ENCODE data around the gene RAD51B.
"Not testable (repeated sequence)": the region's sequence is repeated elsewhere in the genome, so short reads cannot be mapped to it uniquely, and the experiment has no call there.

The RAD51B gene

DNA sequence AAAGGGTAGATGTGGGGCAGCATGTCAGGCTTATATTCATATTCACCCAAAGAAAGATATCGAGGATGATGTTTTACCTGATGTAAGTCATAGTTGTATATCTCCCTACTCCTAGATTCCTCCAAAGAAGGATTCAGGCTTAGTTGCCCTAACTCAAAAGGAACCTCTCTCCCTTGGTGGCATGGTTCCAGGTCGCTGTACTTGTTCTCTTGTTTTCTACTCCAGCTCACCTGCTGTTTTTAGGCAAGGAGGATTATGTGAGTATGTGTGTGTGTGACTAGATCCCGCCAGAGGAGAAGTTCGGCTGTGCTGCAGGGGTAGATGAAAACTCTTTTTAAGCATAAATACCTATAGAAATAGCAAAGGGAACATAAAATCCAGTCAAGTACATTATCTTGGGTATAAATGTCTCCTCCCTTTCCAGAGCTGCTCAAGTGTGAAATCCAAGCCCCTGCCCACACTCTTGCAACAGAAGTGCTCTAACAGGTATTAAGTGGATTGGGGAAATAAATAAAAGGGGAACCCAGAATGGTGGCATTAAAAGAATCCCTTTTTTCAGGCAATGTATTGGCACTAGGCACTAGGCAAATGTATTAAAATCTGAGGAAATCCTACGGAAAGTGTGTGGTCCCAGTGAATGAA is 597.6 kb downstream of the RAD51B start:
- Histone ChIP-seq H3K36me3 (ENCODE audit: control insufficient read depth, insufficient read depth, low read length, severe bottlenecking) (no peaks in the 10 kb centered on the region), H3K4me1 (ENCODE audit: control insufficient read depth, insufficient read depth, low read length) (peaks cover 12% of the 10 kb centered on the region), H3K27me3 (replicated peaks; ENCODE audit: control insufficient read depth, insufficient read depth, low read length) (no peaks in the 10 kb centered on the region), H3K4me3 (ENCODE audit: low read length) (no peak overlapping the region), H3K9ac (ENCODE audit: low read length) (no peak overlapping the region), H3K9me3 (ENCODE audit: control insufficient read depth, low read length) (no peaks in the 10 kb centered on the region)
- no peak for DNase-seq (ENCODE audit: low read depth)

DNA sequence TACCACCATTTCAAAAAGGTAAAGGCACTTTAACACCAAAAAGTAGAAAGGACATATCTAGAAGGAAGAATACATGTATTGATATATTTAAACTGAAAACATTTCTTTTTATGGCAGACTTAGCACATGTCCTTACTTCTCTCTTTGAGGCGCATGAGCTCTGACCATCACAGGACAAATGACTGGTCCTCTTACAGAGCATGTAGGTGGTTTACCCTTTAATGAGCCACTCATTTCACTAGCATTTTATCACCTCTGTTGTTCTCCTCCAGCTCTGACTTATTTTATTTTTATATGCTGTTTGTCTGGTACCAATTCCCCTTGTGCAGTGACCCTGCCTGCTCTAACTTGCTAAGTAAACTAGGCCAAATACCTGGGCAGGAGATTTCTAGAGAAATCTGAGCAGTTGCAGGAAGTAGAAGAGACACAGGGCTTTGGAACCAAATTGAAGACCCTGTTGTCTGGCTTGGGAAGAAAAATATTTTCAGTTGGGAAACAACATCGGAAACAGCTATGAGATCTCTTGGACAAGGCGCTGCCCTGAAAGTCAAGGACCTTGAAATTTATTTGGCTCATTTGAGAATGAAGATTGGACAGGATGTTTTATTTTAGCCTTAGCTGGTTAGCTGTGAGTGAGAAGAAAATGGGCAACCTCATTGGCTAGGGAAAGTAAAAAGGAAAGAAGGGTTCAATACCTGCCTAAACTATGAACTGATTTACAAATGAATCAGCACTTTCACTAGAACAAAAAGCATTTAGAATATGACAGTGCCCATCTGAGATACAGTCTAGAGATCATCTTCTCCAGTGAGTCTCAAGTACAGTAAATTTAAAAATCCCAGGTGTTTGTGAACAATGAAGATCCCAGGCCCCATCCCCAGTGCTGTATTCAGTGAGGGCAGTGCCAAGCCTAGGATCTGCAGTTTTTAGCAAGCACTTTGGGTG is 598.9 kb downstream of the RAD51B start:
- no peak overlapping the region for H3K4me3 ChIP-seq (ENCODE audit: low read length)
- peaks cover 7% of the 10 kb centered on the region for H3K4me1 ChIP-seq (ENCODE audit: control insufficient read depth, insufficient read depth, low read length)
- no peaks in the 10 kb centered on the region for H3K27me3 ChIP-seq (replicated peaks; ENCODE audit: control insufficient read depth, insufficient read depth, low read length)
- no peak overlapping the region for H3K9ac ChIP-seq (ENCODE audit: low read length)
- DNase-seq (ENCODE audit: low read depth), result no peak
- H3K36me3 ChIP-seq (ENCODE audit: control insufficient read depth, insufficient read depth, low read length, severe bottlenecking), result no peaks in the 10 kb centered on the region
- no peaks in the 10 kb centered on the region for H3K9me3 ChIP-seq (ENCODE audit: control insufficient read depth, low read length)

DNA sequence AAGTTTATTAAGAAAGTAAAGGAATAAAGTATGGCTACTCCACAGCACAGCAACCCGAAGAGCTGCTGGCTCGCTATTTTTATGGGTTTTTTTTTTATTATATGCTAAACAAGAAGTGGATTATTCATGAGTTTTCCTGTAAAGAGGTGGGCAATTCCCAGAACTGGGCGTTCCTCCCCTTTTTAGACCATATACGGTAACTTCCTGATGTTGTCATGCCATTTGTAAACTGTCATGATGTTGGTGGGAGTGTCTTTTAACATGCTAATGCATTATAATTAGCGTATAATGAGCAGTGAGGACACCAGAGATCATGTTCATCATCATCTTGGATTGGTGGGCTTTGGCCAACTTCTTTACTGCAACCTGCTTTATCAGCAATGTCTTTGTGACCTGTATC is 600.8 kb downstream of the RAD51B start:
- H3K9me3 ChIP-seq (ENCODE audit: control insufficient read depth, low read length), result no peaks in the 10 kb centered on the region
- H3K4me3 ChIP-seq (ENCODE audit: low read length), result no peak overlapping the region
- no peak for DNase-seq (ENCODE audit: low read depth)
- no peak overlapping the region for H3K9ac ChIP-seq (ENCODE audit: low read length)
- H3K36me3 ChIP-seq (ENCODE audit: control insufficient read depth, insufficient read depth, low read length, severe bottlenecking), result no peaks in the 10 kb centered on the region
- H3K27me3 ChIP-seq (replicated peaks; ENCODE audit: control insufficient read depth, insufficient read depth, low read length), result no peaks in the 10 kb centered on the region
- H3K4me1 ChIP-seq (ENCODE audit: control insufficient read depth, insufficient read depth, low read length), result no peaks in the 10 kb centered on the region

DNA sequence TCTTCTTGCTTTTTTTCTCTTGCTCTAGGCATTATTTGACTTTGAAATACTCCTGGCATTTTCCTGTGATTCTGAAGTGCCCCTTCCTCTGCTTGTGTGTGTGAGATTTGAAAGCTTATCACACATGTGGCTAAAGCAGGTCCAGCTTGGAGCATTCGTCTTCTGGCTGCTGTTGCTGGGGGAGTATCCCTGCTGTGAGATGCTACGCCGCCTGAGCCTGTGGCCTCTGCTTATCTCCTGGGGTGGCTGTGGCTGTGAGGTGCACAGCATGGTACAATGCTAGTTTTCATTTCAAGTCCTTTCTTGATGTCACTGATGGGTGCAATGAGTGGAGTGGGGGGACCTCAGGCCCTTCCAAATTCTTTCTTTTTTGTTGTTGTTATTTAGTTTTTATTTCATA is 601.5 kb downstream of the RAD51B start:
- no peak for DNase-seq (ENCODE audit: low read depth)
- Histone ChIP-seq H3K27me3 (replicated peaks; ENCODE audit: control insufficient read depth, insufficient read depth, low read length) (no peaks in the 10 kb centered on the region), H3K9ac (ENCODE audit: low read length) (no peak overlapping the region), H3K4me1 (ENCODE audit: control insufficient read depth, insufficient read depth, low read length) (no peaks in the 10 kb centered on the region), H3K9me3 (ENCODE audit: control insufficient read depth, low read length) (no peaks in the 10 kb centered on the region), H3K36me3 (ENCODE audit: control insufficient read depth, insufficient read depth, low read length, severe bottlenecking) (no peaks in the 10 kb centered on the region), H3K4me3 (ENCODE audit: low read length) (no peak overlapping the region)

DNA sequence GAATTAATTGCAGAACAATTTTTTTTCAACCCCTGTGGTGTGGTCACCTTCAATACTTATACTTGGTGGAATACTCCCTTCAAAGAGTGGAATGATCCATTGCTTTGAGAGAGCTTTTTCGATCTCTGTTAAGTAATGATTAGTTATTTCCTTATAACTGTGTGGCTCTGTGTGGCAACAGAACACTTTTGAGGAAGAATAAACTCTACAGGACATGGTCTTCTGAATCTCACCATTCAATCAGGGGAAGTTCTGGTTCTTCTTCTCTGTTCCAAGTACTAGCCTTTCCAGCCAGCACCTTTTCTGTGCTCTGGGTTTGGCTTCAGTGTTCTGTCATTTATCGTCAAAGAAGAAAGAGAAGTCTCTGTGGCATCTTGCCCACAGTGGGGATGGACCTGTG is 604.1 kb downstream of the RAD51B start:
- H3K27me3 ChIP-seq (replicated peaks; ENCODE audit: control insufficient read depth, insufficient read depth, low read length), result no peaks in the 10 kb centered on the region
- H3K4me3 ChIP-seq (ENCODE audit: low read length), result no peak overlapping the region
- H3K4me1 ChIP-seq (ENCODE audit: control insufficient read depth, insufficient read depth, low read length), result no peaks in the 10 kb centered on the region
- H3K36me3 ChIP-seq (ENCODE audit: control insufficient read depth, insufficient read depth, low read length, severe bottlenecking), result no peaks in the 10 kb centered on the region
- no peak overlapping the region for H3K9ac ChIP-seq (ENCODE audit: low read length)
- H3K9me3 ChIP-seq (ENCODE audit: control insufficient read depth, low read length), result no peaks in the 10 kb centered on the region
- DNase-seq (ENCODE audit: low read depth), result no peak

DNA sequence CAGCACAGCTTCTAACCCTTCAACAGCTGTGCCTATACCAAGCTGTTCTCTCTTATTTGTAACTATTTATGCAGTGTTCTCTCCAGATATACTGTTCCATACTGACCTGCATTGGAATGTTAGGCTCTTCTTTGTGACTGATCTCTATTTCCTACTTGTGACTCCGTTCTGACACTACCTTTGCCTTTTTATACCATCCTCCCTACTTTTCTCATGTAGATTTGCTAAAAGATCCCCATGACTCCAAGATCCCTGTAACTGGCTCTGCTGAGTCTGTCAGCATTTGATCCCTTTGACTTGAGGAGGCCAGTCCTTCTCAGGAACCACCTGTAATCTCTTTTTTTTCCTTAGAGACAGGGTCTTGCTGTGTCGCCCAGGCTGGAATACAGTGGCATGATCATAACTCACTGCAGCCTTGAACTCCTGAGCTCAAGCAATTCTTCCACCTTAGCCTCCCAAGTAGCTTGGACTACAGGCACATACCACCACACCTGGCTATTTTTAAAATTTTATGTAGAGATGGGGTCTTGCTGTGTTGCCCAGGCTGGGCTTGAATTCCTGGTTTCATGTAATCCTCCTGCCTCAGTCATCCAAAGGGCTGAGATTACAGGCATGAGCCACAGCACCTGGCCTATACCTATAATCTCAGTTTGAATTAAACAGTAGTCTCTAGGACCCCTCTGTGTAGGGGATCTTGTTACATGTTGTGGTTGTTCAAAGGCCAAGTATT is 605.0 kb downstream of the RAD51B start:
- DNase-seq (ENCODE audit: low read depth), result no peak
- Histone ChIP-seq H3K9ac (ENCODE audit: low read length) (no peak overlapping the region), H3K36me3 (ENCODE audit: control insufficient read depth, insufficient read depth, low read length, severe bottlenecking) (no peaks in the 10 kb centered on the region), H3K4me1 (ENCODE audit: control insufficient read depth, insufficient read depth, low read length) (no peaks in the 10 kb centered on the region), H3K27me3 (replicated peaks; ENCODE audit: control insufficient read depth, insufficient read depth, low read length) (no peaks in the 10 kb centered on the region), H3K9me3 (ENCODE audit: control insufficient read depth, low read length) (no peaks in the 10 kb centered on the region), H3K4me3 (ENCODE audit: low read length) (no peak overlapping the region)

DNA sequence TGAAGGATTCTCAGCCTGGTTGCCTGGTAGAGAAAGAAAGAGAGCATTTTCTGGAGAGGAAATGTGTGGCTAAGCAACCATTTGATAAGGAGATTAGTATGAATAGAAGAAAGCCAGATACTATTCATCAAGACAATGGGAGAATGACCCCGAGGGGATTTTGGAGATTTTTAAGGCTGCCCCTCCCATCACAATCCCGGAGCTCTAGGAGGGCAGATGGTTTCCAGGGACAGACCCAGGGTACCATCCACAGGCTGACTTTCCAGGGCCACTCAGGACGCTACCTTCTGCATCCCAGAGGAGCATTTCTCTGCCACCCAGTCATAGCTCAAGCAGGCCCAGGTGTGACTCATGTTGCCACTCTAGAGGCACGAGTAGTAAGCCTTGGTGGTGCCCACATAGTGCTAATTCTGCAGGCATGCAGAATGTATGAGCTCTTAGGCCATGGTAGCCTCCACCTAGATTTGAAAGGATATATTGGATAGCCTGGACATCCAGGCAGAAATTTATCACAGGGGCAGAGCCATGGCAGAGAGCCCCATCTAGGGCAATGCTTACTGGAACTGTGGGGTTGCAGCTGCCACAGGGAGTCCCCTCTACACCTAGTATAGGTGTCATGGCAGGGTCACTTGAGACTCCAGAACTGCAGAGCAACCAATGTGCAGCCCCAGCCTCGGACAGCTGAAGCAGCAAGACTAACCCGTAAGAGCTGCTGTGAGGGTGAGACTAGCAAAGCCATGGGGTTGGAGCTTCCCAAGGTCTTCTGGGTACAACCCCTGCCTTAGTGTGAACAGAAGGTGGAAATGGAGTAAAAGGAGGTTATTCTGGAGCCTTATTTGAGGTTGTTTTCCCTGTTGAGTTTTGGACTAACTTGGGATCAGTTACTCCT is 607.3 kb downstream of the RAD51B start:
- DNase-seq (ENCODE audit: low read depth), result no peak
- no peak overlapping the region for H3K9ac ChIP-seq (ENCODE audit: low read length)
- no peaks in the 10 kb centered on the region for H3K27me3 ChIP-seq (replicated peaks; ENCODE audit: control insufficient read depth, insufficient read depth, low read length)
- H3K9me3 ChIP-seq (ENCODE audit: control insufficient read depth, low read length), result no peaks in the 10 kb centered on the region
- no peaks in the 10 kb centered on the region for H3K36me3 ChIP-seq (ENCODE audit: control insufficient read depth, insufficient read depth, low read length, severe bottlenecking)
- H3K4me1 ChIP-seq (ENCODE audit: control insufficient read depth, insufficient read depth, low read length), result no peaks in the 10 kb centered on the region
- no peak overlapping the region for H3K4me3 ChIP-seq (ENCODE audit: low read length)

DNA sequence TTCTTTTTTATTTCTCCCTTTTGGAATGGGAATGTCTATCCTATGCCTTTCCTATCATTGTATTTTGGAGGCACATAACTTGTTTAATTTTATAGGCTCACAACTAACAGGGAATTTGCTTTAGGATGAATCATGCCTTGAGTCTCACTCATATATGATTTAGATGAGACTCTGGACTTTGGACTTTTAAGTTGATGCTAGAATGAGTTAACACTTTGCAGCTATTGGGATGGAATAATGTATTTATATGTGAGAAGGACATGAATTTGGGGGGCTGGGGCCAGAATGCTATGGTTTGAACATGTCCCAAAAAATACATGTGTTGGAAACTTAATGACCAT is 607.9 kb downstream of the RAD51B start:
- no peak for DNase-seq (ENCODE audit: low read depth)
- Histone ChIP-seq H3K4me3 (ENCODE audit: low read length) (no peak overlapping the region), H3K9me3 (ENCODE audit: control insufficient read depth, low read length) (no peaks in the 10 kb centered on the region), H3K27me3 (replicated peaks; ENCODE audit: control insufficient read depth, insufficient read depth, low read length) (no peaks in the 10 kb centered on the region), H3K9ac (ENCODE audit: low read length) (no peak overlapping the region), H3K36me3 (ENCODE audit: control insufficient read depth, insufficient read depth, low read length, severe bottlenecking) (no peaks in the 10 kb centered on the region), H3K4me1 (ENCODE audit: control insufficient read depth, insufficient read depth, low read length) (no peaks in the 10 kb centered on the region)

DNA sequence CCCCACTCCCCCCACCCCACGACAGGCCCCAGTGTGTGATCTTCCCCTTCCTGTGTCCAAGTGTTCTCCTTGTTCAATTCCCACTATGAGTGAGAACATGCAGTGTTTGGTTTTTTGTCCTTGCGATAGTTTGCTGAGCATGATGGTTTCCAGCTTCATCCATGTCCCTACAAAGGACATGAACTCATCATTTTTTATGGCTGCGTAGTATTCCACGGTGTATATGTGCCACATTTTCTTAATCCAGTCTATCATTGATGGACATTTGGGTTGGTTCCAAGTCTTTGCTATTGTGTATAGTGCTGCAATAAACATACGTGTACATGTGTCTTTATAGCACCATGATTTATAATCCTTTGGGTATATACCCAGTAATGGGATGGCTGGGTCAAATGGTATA is 609.3 kb downstream of the RAD51B start:
- not testable (repeated sequence) for H3K4me1 ChIP-seq (ENCODE audit: control insufficient read depth, insufficient read depth, low read length); DNase-seq (ENCODE audit: low read depth); H3K27me3 ChIP-seq (replicated peaks; ENCODE audit: control insufficient read depth, insufficient read depth, low read length); H3K36me3 ChIP-seq (ENCODE audit: control insufficient read depth, insufficient read depth, low read length, severe bottlenecking); H3K9ac ChIP-seq (ENCODE audit: low read length); H3K9me3 ChIP-seq (ENCODE audit: control insufficient read depth, low read length); H3K4me3 ChIP-seq (ENCODE audit: low read length)

DNA sequence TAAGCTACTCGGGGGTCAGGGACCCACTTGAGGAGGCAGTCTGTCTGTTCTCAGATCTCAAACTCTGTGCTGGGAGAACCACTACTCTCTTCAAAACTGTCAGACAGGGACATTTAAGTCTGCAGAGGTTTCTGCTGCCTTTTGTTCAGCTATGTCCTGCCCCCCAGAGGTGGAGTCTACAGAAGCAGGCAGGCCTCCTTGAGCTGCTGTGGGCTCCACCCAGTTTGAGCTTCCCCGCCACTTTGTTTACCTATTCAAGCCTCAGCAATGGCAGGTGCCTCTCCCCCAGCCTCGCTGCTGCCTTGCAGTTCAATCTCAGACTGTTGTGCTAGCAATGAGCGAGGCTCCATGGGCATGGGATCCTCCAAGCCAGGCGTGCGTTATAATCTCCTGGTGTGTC is 614.6 kb downstream of the RAD51B start:
- not testable (repeated sequence) for H3K36me3 ChIP-seq (ENCODE audit: control insufficient read depth, insufficient read depth, low read length, severe bottlenecking); H3K9ac ChIP-seq (ENCODE audit: low read length); DNase-seq (ENCODE audit: low read depth); H3K4me3 ChIP-seq (ENCODE audit: low read length); H3K27me3 ChIP-seq (replicated peaks; ENCODE audit: control insufficient read depth, insufficient read depth, low read length); H3K9me3 ChIP-seq (ENCODE audit: control insufficient read depth, low read length); H3K4me1 ChIP-seq (ENCODE audit: control insufficient read depth, insufficient read depth, low read length)

DNA sequence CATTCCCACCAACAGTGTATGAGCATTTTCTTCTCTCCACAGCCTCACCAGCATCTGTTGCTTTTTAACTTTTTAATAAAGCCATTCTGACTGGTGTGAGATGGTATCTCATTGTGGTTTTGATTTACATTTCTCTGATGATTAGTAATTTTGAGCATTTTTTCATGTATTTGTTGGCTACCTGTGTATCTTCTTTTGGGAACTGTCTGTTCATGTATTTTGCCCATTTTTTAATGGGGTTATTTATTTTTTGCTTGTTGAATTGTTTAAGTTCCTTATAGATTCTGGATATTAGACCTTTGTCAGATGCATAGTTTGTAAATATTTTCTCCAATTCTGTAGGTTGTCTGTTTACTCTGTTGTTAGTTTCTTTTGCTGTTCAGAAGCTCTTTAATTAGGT is 616.1 kb downstream of the RAD51B start:
- not testable (repeated sequence) for DNase-seq (ENCODE audit: low read depth); H3K4me3 ChIP-seq (ENCODE audit: low read length); H3K9ac ChIP-seq (ENCODE audit: low read length); H3K27me3 ChIP-seq (replicated peaks; ENCODE audit: control insufficient read depth, insufficient read depth, low read length); H3K4me1 ChIP-seq (ENCODE audit: control insufficient read depth, insufficient read depth, low read length); H3K36me3 ChIP-seq (ENCODE audit: control insufficient read depth, insufficient read depth, low read length, severe bottlenecking); H3K9me3 ChIP-seq (ENCODE audit: control insufficient read depth, low read length)
